A549 (cell line): ENCODE data around the gene RTN4RL2. TPM values are rescaled to one million over a fixed set of nuclear protein-coding genes. Genes with fewer than 3 reads are reported as not detected.

ENCODE experiments used
- ATAC-seq, 2 experiments: fragments of 200-7000 bp in 1 of 2; fragments of >200 bp in 1 of 2; cut with Nextera tagmentation in 1 of 2; cut with Tn5 transposase in 1 of 2; 3 replicates each; pipeline versions ENCODE4 v1.8.0 to v1.9.1; 2018 to 2020; ENCODE audit warnings: mild to moderate bottlenecking in 1 of 2, moderate library complexity in 1 of 2
- CTCF ChIA-PET: fragments of 300-600 bp; sonication (Branson Sonifier 250); formaldehyde crosslinking; extraction: SDS; loops from one replicate; lab custom pipeline; 2021; ENCODE audit warnings: antibody characterized with exemption, inconsistent platforms; lab: Yijun Ruan, JAX
- POLR2A ChIA-PET: fragments of 350-600 bp; formaldehyde crosslinking; extraction: SDS; loops from one replicate; lab custom pipeline; 2021; ENCODE audit warnings: antibody characterized with exemption, inconsistent platforms; lab: Yijun Ruan, JAX
- DNase-seq, 2 experiments: peaks; one replicate each; pipeline versions ENCODE4 v3.0.0 to v3.0.0-alpha.2; 2011 to 2016; ENCODE audit warnings: low read depth in 1 of 2, low spot score in 1 of 2
- FAIRE-seq: peaks from 2 replicates; lab custom pipeline; 2011; peaks lifted over from hg19 to GRCh38; lab: Jason Lieb, UNC
- H3K27ac ChIP-seq, 2 experiments: fragments of >200 bp; sonication (Bioruptor Twin); formaldehyde crosslinking; 3 replicates each; pipeline ENCODE4 v1.5.1; 2016 to 2017
- H3K4me1 ChIP-seq: fragments of >200 bp; sonication (Bioruptor Twin); formaldehyde crosslinking; 3 replicates; pipeline ENCODE4 v1.6.1; 2016
- H3K4me2 ChIP-seq: fragments of >200 bp; sonication (Bioruptor Twin); formaldehyde crosslinking; 3 replicates; pipeline ENCODE4 v1.6.1; 2016
- H3K4me3 ChIP-seq: fragments of >200 bp; sonication (Bioruptor Twin); formaldehyde crosslinking; 3 replicates; pipeline ENCODE4 v1.5.1; 2016
- H3K9me3 ChIP-seq: fragments of >200 bp; sonication (Bioruptor Twin); formaldehyde crosslinking; 3 replicates; pipeline ENCODE4 v1.6.1; 2016
- CBX8 ChIP-seq: fragments of 200-600 bp; sonication (generic); IDR thresholded peaks from 2 replicates; pipeline ENCODE4 v1.6.1; 2016
- CHD2 ChIP-seq: fragments of 150-350 bp; IDR thresholded peaks from 2 replicates; pipeline ENCODE4 v1.6.1; 2014; ENCODE audit warnings: low read length; ENCODE audit not compliant: partially characterized antibody
- EHF ChIP-seq: fragments of 250-450 bp; sonication (Bioruptor Pico); IDR thresholded peaks from 2 replicates; pipeline ENCODE4 v1.5.0; 2020; ENCODE audit warnings: mild to moderate bottlenecking
- EP300 ChIP-seq, 2 experiments: fragments of >200 bp; sonication (Bioruptor Twin); formaldehyde crosslinking; IDR thresholded peaks; 2 replicates in 1 of 2; 3 replicates in 1 of 2; pipeline ENCODE4 v1.6.1; 2016 to 2017
- FOSL2 ChIP-seq, 2 experiments: fragments of 450-650 bp in 1 of 2; fragments of >200 bp in 1 of 2; sonication (Bioruptor Twin) in 1 of 2; formaldehyde crosslinking; IDR thresholded peaks; 2 replicates each; pipeline versions ENCODE4 v1.5.0 to v1.6.1; 2016 to 2020; ENCODE audit warnings: mild to moderate bottlenecking in 1 of 2, moderate library complexity in 1 of 2
- FOXS1 ChIP-seq: fragments of 250-450 bp; sonication (Bioruptor Pico); IDR thresholded peaks from 2 replicates; pipeline ENCODE4 v1.5.0; 2020; ENCODE audit warnings: mild to moderate bottlenecking, moderate library complexity
- GATA3 ChIP-seq: IDR thresholded peaks from 2 replicates; pipeline ENCODE4 v1.6.1; 2012; ENCODE audit warnings: borderline replicate concordance
- HEYL ChIP-seq: fragments of 250-450 bp; sonication (Bioruptor Pico); IDR thresholded peaks from 2 replicates; pipeline ENCODE4 v1.8.0; 2021; ENCODE audit warnings: mild to moderate bottlenecking, moderate library complexity
- HOXA7 ChIP-seq: fragments of 250-450 bp; sonication (Bioruptor Pico); IDR thresholded peaks from 2 replicates; pipeline ENCODE4 v1.5.0; 2020; ENCODE audit warnings: mild to moderate bottlenecking, moderate library complexity
- HOXB13 ChIP-seq: fragments of 250-450 bp; sonication (Bioruptor Pico); IDR thresholded peaks from 2 replicates; pipeline ENCODE4 v1.5.0; 2020; ENCODE audit warnings: low read depth, mild to moderate bottlenecking, moderate library complexity
- HOXB5 ChIP-seq: fragments of 250-450 bp; sonication (Bioruptor Pico); IDR thresholded peaks from 2 replicates; pipeline ENCODE4 v1.5.0; 2020; ENCODE audit warnings: mild to moderate bottlenecking, moderate library complexity
- JUNB ChIP-seq: fragments of >200 bp; sonication (Bioruptor Twin); formaldehyde crosslinking; IDR thresholded peaks from 2 replicates; pipeline ENCODE4 v1.6.1; 2016
- MAFK ChIP-seq: fragments of 450-650 bp; IDR thresholded peaks from 2 replicates; pipeline ENCODE4 v1.6.1; 2014; ENCODE audit not compliant: partially characterized antibody
- POLR2AphosphoS2 ChIP-seq: conservative IDR thresholded peaks from 2 replicates; pipeline ENCODE4 v1.6.1; 2012; ENCODE audit warnings: low read length, improper control_type of control experiment, inconsistent platforms
- RAD21 ChIP-seq, 2 experiments: fragments of >200 bp in 1 of 2; sonication (Bioruptor Twin) in 1 of 2; formaldehyde crosslinking in 1 of 2; IDR thresholded peaks in 1 of 2; conservative IDR thresholded peaks in 1 of 2; 2 replicates in 1 of 2; 3 replicates in 1 of 2; pipeline ENCODE4 v1.6.1; 2012 to 2018; ENCODE audit warnings: inconsistent platforms in 1 of 2
- RARB ChIP-seq: fragments of 250-450 bp; sonication (Bioruptor Pico); IDR thresholded peaks from 2 replicates; pipeline ENCODE4 v1.8.0; 2021; ENCODE audit warnings: mild to moderate bottlenecking, moderate library complexity
- RNF2 ChIP-seq: fragments of 200-600 bp; sonication (generic); IDR thresholded peaks from 2 replicates; pipeline ENCODE4 v1.6.1; 2016; ENCODE audit warnings: low read depth, mild to moderate bottlenecking, antibody characterized with exemption, moderate library complexity, borderline replicate concordance
- SMC3 ChIP-seq: fragments of >200 bp; sonication (Bioruptor Twin); formaldehyde crosslinking; IDR thresholded peaks from 3 replicates; pipeline ENCODE4 v1.6.1; 2018; ENCODE audit warnings: inconsistent platforms
- SREBF2 ChIP-seq: fragments of 450-650 bp; IDR thresholded peaks from 2 replicates; pipeline ENCODE4 v1.6.1; 2014; ENCODE audit warnings: mild to moderate bottlenecking, moderate library complexity
- TFCP2L1 ChIP-seq: fragments of 250-450 bp; sonication (Bioruptor Pico); IDR thresholded peaks from 2 replicates; pipeline ENCODE4 v1.5.0; 2021; ENCODE audit warnings: mild to moderate bottlenecking
- ZNF302 ChIP-seq: fragments of 250-450 bp; sonication (Bioruptor Pico); IDR thresholded peaks from 2 replicates; pipeline ENCODE4 v1.9.0; 2021; ENCODE audit warnings: inconsistent platforms, mild to moderate bottlenecking, moderate library complexity
- whole genome bisulfite sequencing: methylation state at CpG from one replicate; pipeline ENCODE4 v1.1.6; 2017; ENCODE audit errors: missing lambda C conversion rate; 5-methylcytosine and 5-hydroxymethylcytosine counted together
- polyA plus RNA-seq, 4 experiments: library from polyadenylated mRNA; depleted of rRNA in 3 of 4; stranded (reverse); fragments of >200 nt; fragmentation: RNase III in 1 of 4; extraction: RNeasy Plus Mini Kit Qiagen cat#74134 plus additional on column Dnase treatment in 1 of 4; gene quantifications; 2 replicates in 3 of 4; 3 replicates in 1 of 4; pipeline ENCODE4 v1.2.3, GENCODE V29; 2011 to 2017
- TF ChIP-seq, protein P1 (sequence below): IDR thresholded peaks from 2 replicates; pipeline ENCODE4 v1.6.1; 2012; ENCODE audit warnings: low read depth, borderline replicate concordance
- TF ChIP-seq, protein P2 (sequence below): fragments of >200 bp; sonication (Bioruptor Twin); formaldehyde crosslinking; IDR thresholded peaks from 2 replicates; pipeline ENCODE4 v1.6.1; 2016
- TF ChIP-seq, protein P3 (sequence below): fragments of 250-450 bp; sonication (Bioruptor Pico); IDR thresholded peaks from 2 replicates; pipeline ENCODE4 v1.5.0; 2020; ENCODE audit warnings: low read depth, mild to moderate bottlenecking, moderate library complexity
- TF ChIP-seq, protein P4 (sequence below): fragments of >200 bp; sonication (Bioruptor Twin); formaldehyde crosslinking; IDR thresholded peaks from 3 replicates; pipeline ENCODE4 v1.6.1; 2016
- TF ChIP-seq, protein P5 (sequence below): fragments of 200-600 bp; sonication (generic); IDR thresholded peaks from 2 replicates; pipeline ENCODE4 v1.6.1; 2016; ENCODE audit warnings: antibody characterized with exemption, mild to moderate bottlenecking, moderate library complexity
- TF ChIP-seq, protein P6 (sequence below): fragments of 450-650 bp; IDR thresholded peaks from 2 replicates; pipeline ENCODE4 v1.6.1; 2014; ENCODE audit warnings: antibody characterized with exemption

The RTN4RL2 gene
- polyA plus RNA-seq, 2 of the 4 experiments (the other 2 are of a cell fraction), result 9.2 to 23.7 TPM

DNA sequence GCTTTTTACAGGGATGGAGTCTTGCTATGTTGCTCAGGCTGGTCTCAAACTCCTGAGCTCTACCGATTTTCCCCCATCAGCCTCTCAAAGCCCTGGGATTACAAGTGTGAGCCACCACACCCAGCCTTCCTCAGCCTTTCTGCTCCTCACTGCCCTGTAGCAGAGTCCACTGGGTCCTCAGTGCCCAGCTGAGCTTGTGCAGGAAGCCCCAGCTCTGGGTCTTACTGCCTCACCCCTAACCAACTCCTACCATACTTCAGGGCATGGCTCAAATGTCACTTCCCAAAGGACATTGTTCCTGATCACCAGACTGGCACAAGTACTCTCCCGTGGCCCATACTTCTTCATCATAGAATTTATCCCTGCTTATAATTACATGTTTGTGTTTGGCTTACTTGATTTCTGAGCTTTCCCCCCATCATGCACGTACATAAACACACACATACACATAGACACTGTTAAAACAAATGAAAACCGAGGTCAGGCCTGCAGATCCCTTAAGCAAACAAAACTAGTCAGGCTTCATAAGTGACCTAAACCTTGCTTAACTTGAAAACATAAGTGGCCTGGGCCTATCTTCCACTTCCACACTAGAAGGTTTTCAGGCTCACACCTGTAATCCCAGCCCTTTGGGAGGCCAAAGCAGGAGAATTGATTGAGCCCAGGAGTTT lies 19.4 kb upstream of the RTN4RL2 start:
- ATAC-seq (peak in 1 of 2 experiments; percentile 11; a peak in 3 of 6 replicates), DNase-seq (peak in 1 of 2 experiments; percentile 49)
- Histone ChIP-seq H3K27ac (peak overlapping the region; percentile 80 to 85), H3K9me3 (no peaks in the 10 kb centered on the region; the same call in 2 of the 3 replicates), H3K4me1 (peaks cover 54% of the 10 kb centered on the region)
- WGBS, result 44% methylated on average over 4 of the region's 4 CpGs
- POLR2A ChIA-PET, result no interaction called here
- TF ChIP-seq RARB (CRISPR knock-in tag) (no peak), FOSL2 (IDR thresholded peaks at IDR 0.05) (no peak), FOSL2 (CRISPR knock-in tag; IDR thresholded peaks at IDR 0.05) (no peak), GATA3 (no peak), SMC3 (no peak), POLR2AphosphoS2 (no peak)
- TF ChIP-seq, protein P1, sequence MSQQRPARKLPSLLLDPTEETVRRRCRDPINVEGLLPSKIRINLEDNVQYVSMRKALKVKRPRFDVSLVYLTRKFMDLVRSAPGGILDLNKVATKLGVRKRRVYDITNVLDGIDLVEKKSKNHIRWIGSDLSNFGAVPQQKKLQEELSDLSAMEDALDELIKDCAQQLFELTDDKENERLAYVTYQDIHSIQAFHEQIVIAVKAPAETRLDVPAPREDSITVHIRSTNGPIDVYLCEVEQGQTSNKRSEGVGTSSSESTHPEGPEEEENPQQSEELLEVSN, result no peak
- TF ChIP-seq, all 56 proteins: peak for 0
- FAIRE-seq, result no peak
- CTCF ChIA-PET, result interaction anchor here (1.1 to 12.7 kb wide), 6 partner anchors 13 to 95 kb away, joined by 3 to 121 read pairs (median 4); partner anchors contain the start of genes RTN4RL2 and SLC43A3
- Histone ChIP-seq H3K4me2 (peak overlapping the region; percentile 43), H3K4me3 (no peak overlapping the region)

DNA sequence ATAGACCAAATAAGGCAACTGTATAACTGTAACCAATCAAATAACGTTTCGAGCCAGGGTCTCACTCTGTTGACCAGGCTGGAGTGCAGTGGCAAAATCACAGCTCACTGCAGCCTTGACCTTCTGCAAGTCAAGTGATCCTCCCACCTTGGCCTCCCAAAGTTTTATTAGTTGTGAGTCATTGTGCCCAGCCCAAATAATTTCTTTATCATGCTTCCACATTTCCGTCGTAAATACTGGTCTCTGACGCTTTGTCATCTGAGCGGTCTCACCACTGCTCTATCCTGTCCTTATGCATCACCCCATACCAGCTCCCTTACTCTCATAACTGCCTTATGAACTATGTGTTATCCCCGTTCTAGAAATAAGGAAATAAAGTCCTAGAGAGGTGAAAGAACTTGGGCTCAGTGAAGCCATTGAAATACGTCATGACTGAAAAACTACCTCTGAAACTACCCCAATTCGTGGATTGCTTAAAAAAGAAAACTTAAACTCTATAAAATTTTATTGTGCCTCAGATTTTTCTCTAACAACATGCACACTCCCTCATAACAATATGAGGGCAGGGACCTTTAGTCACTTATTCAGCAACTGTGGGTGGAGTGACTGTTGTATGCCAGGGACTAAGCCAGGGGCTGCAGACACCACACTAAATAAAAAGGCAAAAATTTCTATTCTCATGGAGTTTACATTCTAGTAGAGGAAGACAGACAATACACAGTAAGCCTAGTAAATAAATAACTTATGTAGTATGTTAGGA lies 15.8 kb upstream of the RTN4RL2 start:
- ChIA-PET CTCF (interaction anchor here (0.9 to 12.7 kb wide), 7 partner anchors 9 to 99 kb away, joined by 3 to 121 read pairs (median 4); partner anchors contain the start of gene RTN4RL2), POLR2A (interaction anchor here (0.5 kb wide), 1 partner anchor 85 kb away, joined by 3 read pairs; no protein-coding TSS in a partner anchor)
- H3K4me3 ChIP-seq, result no peak overlapping the region
- ATAC-seq (peak; percentile 84 to 87), DNase-seq (peak; percentile 61 to 93), FAIRE-seq (no peak)
- peaks cover 54% of the 10 kb centered on the region for H3K4me1 ChIP-seq
- peak overlapping the region; percentile 80 to 85 for H3K27ac ChIP-seq
- no peaks in the 10 kb centered on the region; the same call in 2 of the 3 replicates for H3K9me3 ChIP-seq
- H3K4me2 ChIP-seq, result peak overlapping the region; percentile 59
- WGBS, result 16% methylated on average over 9 of the region's 9 CpGs
- TF ChIP-seq HOXB13 (CRISPR knock-in tag) (no peak; the same call in 1 of the 2 replicates), POLR2AphosphoS2 (no peak), HOXB5 (CRISPR knock-in tag) (no peak), FOSL2 (IDR thresholded peaks at IDR 0.05) (peak; percentile 85), FOSL2 (CRISPR knock-in tag; IDR thresholded peaks at IDR 0.05) (peak; percentile 95), JUNB (peak; percentile 80), ZNF302 (no peak), EHF (no peak), CBX8 (no peak), MAFK (peak; percentile 26), EP300 (IDR thresholded peaks at IDR 0.05) (peak; percentile 78 to 85; a peak in 3 of 5 replicates), SREBF2 (no peak), TFCP2L1 (CRISPR knock-in tag) (no peak), CHD2 (no peak), RAD21 (conservative IDR thresholded peaks at IDR 0.05 in 1 of 2, IDR thresholded peaks at IDR 0.05 in 1 of 2) (peak in 1 of 2 experiments; percentile 9; a peak in 2 of 5 replicates), HEYL (CRISPR knock-in tag) (no peak), RNF2 (no peak), FOXS1 (CRISPR knock-in tag) (no peak), HOXA7 (CRISPR knock-in tag) (no peak)
- TF ChIP-seq, protein P2, sequence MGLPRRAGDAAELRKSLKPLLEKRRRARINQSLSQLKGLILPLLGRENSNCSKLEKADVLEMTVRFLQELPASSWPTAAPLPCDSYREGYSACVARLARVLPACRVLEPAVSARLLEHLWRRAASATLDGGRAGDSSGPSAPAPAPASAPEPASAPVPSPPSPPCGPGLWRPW, result 0 out of 2 replicates have a peak, but pooled peaks have one; percentile 28
- TF ChIP-seq, protein P3, sequence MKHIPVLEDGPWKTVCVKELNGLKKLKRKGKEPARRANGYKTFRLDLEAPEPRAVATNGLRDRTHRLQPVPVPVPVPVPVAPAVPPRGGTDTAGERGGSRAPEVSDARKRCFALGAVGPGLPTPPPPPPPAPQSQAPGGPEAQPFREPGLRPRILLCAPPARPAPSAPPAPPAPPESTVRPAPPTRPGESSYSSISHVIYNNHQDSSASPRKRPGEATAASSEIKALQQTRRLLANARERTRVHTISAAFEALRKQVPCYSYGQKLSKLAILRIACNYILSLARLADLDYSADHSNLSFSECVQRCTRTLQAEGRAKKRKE (CRISPR knock-in tag), result no peak
- TF ChIP-seq, protein P4, sequence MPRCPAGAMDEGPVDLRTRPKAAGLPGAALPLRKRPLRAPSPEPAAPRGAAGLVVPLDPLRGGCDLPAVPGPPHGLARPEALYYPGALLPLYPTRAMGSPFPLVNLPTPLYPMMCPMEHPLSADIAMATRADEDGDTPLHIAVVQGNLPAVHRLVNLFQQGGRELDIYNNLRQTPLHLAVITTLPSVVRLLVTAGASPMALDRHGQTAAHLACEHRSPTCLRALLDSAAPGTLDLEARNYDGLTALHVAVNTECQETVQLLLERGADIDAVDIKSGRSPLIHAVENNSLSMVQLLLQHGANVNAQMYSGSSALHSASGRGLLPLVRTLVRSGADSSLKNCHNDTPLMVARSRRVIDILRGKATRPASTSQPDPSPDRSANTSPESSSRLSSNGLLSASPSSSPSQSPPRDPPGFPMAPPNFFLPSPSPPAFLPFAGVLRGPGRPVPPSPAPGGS, result no peak
- TF ChIP-seq, protein P5, sequence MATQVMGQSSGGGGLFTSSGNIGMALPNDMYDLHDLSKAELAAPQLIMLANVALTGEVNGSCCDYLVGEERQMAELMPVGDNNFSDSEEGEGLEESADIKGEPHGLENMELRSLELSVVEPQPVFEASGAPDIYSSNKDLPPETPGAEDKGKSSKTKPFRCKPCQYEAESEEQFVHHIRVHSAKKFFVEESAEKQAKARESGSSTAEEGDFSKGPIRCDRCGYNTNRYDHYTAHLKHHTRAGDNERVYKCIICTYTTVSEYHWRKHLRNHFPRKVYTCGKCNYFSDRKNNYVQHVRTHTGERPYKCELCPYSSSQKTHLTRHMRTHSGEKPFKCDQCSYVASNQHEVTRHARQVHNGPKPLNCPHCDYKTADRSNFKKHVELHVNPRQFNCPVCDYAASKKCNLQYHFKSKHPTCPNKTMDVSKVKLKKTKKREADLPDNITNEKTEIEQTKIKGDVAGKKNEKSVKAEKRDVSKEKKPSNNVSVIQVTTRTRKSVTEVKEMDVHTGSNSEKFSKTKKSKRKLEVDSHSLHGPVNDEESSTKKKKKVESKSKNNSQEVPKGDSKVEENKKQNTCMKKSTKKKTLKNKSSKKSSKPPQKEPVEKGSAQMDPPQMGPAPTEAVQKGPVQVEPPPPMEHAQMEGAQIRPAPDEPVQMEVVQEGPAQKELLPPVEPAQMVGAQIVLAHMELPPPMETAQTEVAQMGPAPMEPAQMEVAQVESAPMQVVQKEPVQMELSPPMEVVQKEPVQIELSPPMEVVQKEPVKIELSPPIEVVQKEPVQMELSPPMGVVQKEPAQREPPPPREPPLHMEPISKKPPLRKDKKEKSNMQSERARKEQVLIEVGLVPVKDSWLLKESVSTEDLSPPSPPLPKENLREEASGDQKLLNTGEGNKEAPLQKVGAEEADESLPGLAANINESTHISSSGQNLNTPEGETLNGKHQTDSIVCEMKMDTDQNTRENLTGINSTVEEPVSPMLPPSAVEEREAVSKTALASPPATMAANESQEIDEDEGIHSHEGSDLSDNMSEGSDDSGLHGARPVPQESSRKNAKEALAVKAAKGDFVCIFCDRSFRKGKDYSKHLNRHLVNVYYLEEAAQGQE, result no peak
- TF ChIP-seq, protein P6, sequence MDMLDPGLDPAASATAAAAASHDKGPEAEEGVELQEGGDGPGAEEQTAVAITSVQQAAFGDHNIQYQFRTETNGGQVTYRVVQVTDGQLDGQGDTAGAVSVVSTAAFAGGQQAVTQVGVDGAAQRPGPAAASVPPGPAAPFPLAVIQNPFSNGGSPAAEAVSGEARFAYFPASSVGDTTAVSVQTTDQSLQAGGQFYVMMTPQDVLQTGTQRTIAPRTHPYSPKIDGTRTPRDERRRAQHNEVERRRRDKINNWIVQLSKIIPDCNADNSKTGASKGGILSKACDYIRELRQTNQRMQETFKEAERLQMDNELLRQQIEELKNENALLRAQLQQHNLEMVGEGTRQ, result no peak
